Loucy (cell line): ENCODE measurements around the gene CNTN5.
"Not testable (repeated sequence)": the region's sequence is repeated elsewhere in the genome, so short reads cannot be mapped to it uniquely, and the experiment has no call there.

Experiments used
- H2AFZ ChIP-seq: fragments of 200-600 bp; sonication (generic); 2 replicates; pipeline ENCODE4 v1.6.0; 2016; ENCODE audit warnings: antibody characterized with exemption, mild to moderate bottlenecking, low read length, moderate library complexity
- H3F3A ChIP-seq: fragments of 200-600 bp; 2 replicates; pipeline ENCODE4 v1.6.0; 2016; ENCODE audit warnings: antibody characterized with exemption, low read depth, mild to moderate bottlenecking
- H3K27me3 ChIP-seq: fragments of 200-600 bp; sonication (generic); 2 replicates; pipeline ENCODE4 v1.6.1; 2014; ENCODE audit warnings: low read length, mild to moderate bottlenecking; ENCODE audit not compliant: insufficient read depth, poor library complexity, severe bottlenecking
- H3K36me3 ChIP-seq: fragments of 200-600 bp; sonication (generic); 2 replicates; pipeline ENCODE4 v1.6.1; 2016; ENCODE audit warnings: low read length; ENCODE audit not compliant: insufficient read depth
- H3K4me1 ChIP-seq: fragments of 200-600 bp; sonication (generic); 2 replicates; pipeline ENCODE4 v1.5.1; 2014; ENCODE audit warnings: low read length, mild to moderate bottlenecking; ENCODE audit not compliant: insufficient read depth, poor library complexity, severe bottlenecking
- H3K4me2 ChIP-seq: fragments of 200-600 bp; sonication (generic); 2 replicates; pipeline ENCODE4 v1.6.0; 2014; ENCODE audit warnings: antibody characterized with exemption, low read length, low read depth, mild to moderate bottlenecking; ENCODE audit not compliant: poor library complexity, severe bottlenecking
- H3K4me3 ChIP-seq: fragments of 200-600 bp; sonication (generic); 2 replicates; pipeline ENCODE4 v1.5.1; 2014; ENCODE audit warnings: low read length, mild to moderate bottlenecking, mixed read lengths; ENCODE audit not compliant: poor library complexity, severe bottlenecking
- H3K79me2 ChIP-seq: fragments of 200-600 bp; sonication (generic); 2 replicates; pipeline ENCODE4 v1.6.1; 2014; ENCODE audit warnings: low read length; ENCODE audit not compliant: insufficient read depth
- H3K9ac ChIP-seq: fragments of 200-600 bp; sonication (generic); 2 replicates; pipeline ENCODE4 v1.6.0; 2014; ENCODE audit warnings: mild to moderate bottlenecking, low read depth, low read length, moderate library complexity; ENCODE audit not compliant: poor library complexity, severe bottlenecking
- H3K9me2 ChIP-seq: fragments of 200-600 bp; sonication (generic); replicated peaks from 2 replicates; pipeline ENCODE4 v1.6.1; 2016; ENCODE audit warnings: low read depth, low read length, mixed read lengths
- H3K9me3 ChIP-seq: fragments of 200-600 bp; sonication (generic); 2 replicates; pipeline ENCODE4 v1.6.1; 2014; ENCODE audit warnings: mild to moderate bottlenecking, antibody characterized with exemption, low read length, low read depth; ENCODE audit not compliant: insufficient read depth
- H4K20me1 ChIP-seq: fragments of 200-600 bp; sonication (generic); 2 replicates; pipeline ENCODE4 v1.6.0; 2014; ENCODE audit warnings: antibody characterized with exemption, low read length, mild to moderate bottlenecking; ENCODE audit not compliant: insufficient read depth, poor library complexity, severe bottlenecking
- EZH2phosphoT487 ChIP-seq: fragments of 200-600 bp; IDR thresholded peaks from 2 replicates; pipeline ENCODE4 v1.6.1; 2018; ENCODE audit warnings: antibody characterized with exemption, mild to moderate bottlenecking, moderate library complexity, borderline replicate concordance
- TF ChIP-seq, protein P1 (sequence below): fragments of 200-600 bp; sonication (generic); conservative IDR thresholded peaks from 2 replicates; pipeline ENCODE4 v1.5.1; 2014; ENCODE audit warnings: mild to moderate bottlenecking, antibody characterized with exemption, low read length

Gene CNTN5

DNA sequence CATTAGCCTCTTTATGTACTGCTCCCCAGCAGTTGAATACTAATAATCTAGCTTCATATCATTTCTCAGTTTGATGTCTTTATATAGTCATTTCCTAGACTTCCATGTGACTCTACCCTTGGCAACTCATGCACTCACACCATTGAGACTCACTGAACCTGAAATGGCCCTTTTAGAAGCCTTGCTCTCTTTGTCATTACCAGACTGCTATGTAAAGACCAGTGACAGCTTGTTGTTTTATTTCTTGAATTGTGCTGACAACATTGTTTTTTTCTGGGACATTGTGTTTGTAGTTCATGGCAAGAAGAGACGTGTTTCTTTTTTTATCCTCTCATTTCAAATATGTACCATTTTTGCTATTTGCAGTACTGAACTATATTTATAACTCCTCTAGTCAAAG, 256.5 kb downstream of the CNTN5 start:
- TF ChIP-seq EZH2phosphoT487: no peak
- TF ChIP-seq, protein P1, sequence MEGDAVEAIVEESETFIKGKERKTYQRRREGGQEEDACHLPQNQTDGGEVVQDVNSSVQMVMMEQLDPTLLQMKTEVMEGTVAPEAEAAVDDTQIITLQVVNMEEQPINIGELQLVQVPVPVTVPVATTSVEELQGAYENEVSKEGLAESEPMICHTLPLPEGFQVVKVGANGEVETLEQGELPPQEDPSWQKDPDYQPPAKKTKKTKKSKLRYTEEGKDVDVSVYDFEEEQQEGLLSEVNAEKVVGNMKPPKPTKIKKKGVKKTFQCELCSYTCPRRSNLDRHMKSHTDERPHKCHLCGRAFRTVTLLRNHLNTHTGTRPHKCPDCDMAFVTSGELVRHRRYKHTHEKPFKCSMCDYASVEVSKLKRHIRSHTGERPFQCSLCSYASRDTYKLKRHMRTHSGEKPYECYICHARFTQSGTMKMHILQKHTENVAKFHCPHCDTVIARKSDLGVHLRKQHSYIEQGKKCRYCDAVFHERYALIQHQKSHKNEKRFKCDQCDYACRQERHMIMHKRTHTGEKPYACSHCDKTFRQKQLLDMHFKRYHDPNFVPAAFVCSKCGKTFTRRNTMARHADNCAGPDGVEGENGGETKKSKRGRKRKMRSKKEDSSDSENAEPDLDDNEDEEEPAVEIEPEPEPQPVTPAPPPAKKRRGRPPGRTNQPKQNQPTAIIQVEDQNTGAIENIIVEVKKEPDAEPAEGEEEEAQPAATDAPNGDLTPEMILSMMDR: no peak
- Histone ChIP-seq H3K4me3 (no peak overlapping the region), H3K9ac (no peak overlapping the region), H3K36me3 (no peaks in the 10 kb centered on the region), H3F3A (no peaks in the 10 kb centered on the region), H2AFZ (no peak overlapping the region), H3K79me2 (no peaks in the 10 kb centered on the region), H3K4me2 (no peak overlapping the region), H3K27me3 (no peaks in the 10 kb centered on the region), H3K9me2 (no peaks in the 10 kb centered on the region), H3K4me1 (no peaks in the 10 kb centered on the region), H4K20me1 (no peaks in the 10 kb centered on the region), H3K9me3 (no peaks in the 10 kb centered on the region)

DNA sequence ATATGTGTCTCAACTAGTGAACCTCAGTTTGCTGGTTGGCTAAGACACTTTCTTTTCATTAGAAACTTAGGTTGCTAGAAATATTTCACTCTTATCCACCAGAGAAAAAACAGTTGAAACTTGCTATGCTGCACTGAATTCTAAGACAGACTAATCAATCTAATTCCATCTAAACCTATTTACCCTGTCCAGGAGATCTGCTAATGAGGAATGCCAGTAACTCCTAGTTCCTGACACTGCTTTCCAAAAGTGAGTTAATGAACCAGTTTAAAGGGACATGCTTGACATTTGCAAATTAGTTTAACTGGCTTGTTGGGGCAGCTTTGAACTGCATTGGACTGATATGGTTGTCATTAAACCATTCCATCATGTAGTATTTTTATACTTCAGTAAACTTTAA, 258.5 kb downstream of the CNTN5 start:
- Histone ChIP-seq H3K4me2 (no peak overlapping the region), H3F3A (no peaks in the 10 kb centered on the region), H3K4me1 (no peaks in the 10 kb centered on the region), H3K9me2 (no peaks in the 10 kb centered on the region), H2AFZ (no peak overlapping the region), H3K9me3 (no peaks in the 10 kb centered on the region), H4K20me1 (no peaks in the 10 kb centered on the region), H3K27me3 (no peaks in the 10 kb centered on the region), H3K79me2 (no peaks in the 10 kb centered on the region), H3K9ac (no peak overlapping the region), H3K36me3 (no peaks in the 10 kb centered on the region), H3K4me3 (no peak overlapping the region)
- TF ChIP-seq, protein P1: no peak
- TF ChIP-seq EZH2phosphoT487: no peak

GRCh38 chr11:99281331-99281730, 260.6 kb downstream of the CNTN5 start:
- H3K36me3 ChIP-seq: no peaks in the 10 kb centered on the region
- H3K4me2 ChIP-seq: no peak overlapping the region
- no peaks in the 10 kb centered on the region for H4K20me1 ChIP-seq
- no peaks in the 10 kb centered on the region for H3F3A ChIP-seq
- no peaks in the 10 kb centered on the region for H3K27me3 ChIP-seq
- H3K4me1 ChIP-seq: no peaks in the 10 kb centered on the region
- no peaks in the 10 kb centered on the region for H3K9me3 ChIP-seq
- no peaks in the 10 kb centered on the region for H3K9me2 ChIP-seq
- H3K9ac ChIP-seq: no peak overlapping the region
- H2AFZ ChIP-seq: no peak overlapping the region
- no peak for TF ChIP-seq EZH2phosphoT487
- TF ChIP-seq, protein P1: no peak
- no peaks in the 10 kb centered on the region for H3K79me2 ChIP-seq
- H3K4me3 ChIP-seq: no peak overlapping the region

- H4K20me1 ChIP-seq, H3K79me2 ChIP-seq, H3K4me3 ChIP-seq, H3K27me3 ChIP-seq, H3K4me2 ChIP-seq, H3K9me2 ChIP-seq, H3K9ac ChIP-seq, H3K9me3 ChIP-seq, H3K4me1 ChIP-seq, H3F3A ChIP-seq, H2AFZ ChIP-seq, H3K36me3 ChIP-seq: not testable (repeated sequence)
These were observed 277.2 kb downstream of the CNTN5 start for GRCh38 chr11:99297925-99298324.
